Activated CD4-positive, CD25-positive, alpha-beta regulatory T cell treated with anti-CD3 and anti-CD28 coated beads, Interleukin-2, amount 50 U/mL, for 24 hours (primary cell): Measurements from ENCODE around the gene KIF26B.

Experiments
- ATAC-seq, 2 donors: fragments of 150-1000 bp; cut with Tn5 transposase; one replicate each; pipeline ENCODE4 v1.10.0; 2021; ENCODE audit warnings: mild to moderate bottlenecking in 1 of 2, moderate library complexity in 1 of 2

Gene KIF26B

DNA sequence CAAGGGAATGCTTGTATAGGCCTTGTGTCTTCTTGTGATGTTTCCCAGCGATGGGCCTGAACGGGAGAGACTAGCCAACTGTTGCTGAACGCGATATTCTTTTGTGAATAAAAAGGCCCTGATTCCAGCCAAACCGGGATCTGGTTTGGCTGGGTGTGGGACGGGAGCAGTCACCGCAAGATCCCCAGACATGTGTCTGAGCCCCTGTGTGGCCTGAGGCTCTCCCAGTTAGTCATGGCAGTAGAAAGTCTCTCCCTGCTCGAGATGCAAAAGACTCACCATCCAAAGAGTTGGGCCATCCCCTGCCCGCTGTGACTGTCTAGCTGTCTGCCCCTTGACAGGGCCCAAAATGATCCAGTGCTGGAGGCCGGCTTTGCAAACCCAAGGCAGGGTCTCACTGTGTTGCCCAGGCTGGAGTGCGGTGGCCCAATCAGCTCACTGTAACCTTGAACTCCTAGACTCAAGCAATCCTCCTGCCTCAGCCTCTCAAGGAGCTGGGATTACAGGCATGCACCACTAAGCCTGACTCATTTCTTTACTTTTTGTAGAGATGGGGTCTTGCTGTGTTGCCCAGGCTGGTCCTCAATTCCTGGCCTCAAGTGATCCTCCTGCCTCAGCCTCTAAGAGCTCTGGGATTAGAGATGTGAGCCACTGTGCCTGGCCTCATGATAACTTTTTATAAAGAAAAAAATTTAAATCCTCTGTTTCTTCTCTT is 56.4 kb downstream of the KIF26B start:
- ATAC-seq = no peak

DNA sequence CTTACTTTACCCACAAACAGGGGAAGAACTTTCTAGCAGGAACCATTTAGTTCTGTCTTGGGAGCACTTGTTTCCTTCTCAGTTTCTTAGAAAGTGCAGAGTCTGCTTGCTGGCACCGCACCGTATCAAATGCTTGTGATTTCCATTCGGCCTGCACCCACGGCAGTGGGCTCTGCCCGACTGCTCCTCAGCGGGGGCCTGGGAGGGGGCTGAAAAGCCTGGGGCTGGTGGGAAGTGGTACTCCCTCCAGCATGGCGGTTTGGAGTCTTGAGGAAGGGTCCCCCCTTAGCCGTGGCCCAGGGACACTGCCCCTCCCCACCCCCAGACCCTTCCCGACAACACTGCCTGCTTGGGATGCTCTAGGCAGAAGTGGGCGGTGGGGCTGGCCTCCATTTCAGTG is 57.0 kb downstream of the KIF26B start:
- ATAC-seq = no peak

DNA sequence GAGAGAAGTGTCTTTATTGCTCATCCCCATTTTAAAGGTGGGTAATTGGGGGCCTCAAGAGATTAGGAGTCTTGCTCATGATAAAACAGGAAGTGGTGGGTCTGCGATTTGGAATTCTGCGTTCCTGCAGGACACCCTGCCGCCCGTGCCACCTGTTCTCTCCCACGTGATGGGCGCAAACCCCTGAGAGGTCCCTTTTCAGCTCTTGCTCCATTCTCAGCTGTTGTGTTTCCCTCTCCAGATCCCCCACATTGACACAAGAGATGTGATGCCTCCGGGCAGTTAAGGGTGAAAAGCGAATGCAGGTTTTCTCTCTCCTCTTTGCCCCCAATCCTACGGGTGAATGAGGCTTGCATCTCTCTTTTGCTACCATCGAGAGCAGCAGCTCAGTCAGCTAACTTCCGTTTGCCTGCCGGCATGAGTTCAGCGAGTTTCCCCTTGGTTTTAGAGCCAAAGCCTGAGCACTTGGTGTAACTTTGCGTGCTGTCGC is 57.5 kb downstream of the KIF26B start:
- ATAC-seq = no peak

DNA sequence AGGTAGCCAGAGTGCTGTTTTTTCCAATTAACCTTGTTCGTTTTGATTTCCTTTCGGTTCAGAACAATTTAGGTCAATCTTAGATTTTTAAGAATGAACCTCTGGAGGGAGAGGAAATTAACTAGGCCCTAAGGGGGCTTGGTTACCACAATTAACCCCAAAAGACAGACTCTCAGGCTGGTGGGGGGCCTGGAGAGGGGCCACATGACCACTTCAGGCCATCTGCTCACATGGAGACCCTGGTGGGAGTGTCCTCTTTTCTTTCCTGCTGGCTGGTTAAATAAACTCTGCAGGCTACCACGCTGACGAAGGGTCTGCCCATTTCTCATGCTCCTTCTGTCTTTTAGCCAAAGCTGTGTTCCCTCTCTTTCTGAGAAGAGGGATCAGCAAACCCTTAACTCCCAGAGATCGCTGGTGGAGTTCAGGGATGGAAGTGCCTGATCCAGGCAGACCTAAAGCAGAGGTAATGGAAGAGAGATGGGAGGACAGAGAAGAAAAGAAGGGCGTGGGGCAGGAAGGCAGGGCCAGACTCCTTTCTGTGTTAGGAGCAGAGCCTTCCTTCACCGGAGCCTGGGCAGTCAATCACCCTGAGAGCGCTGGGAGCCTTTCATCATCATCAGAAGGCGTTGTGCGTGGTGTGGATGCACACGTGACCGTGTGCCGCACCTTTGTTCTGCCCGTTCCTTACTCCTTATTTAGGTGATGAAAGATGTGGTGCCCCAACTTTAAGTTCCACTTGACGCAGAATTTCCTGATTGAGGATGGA is 58.5 kb downstream of the KIF26B start:
- no peak for ATAC-seq

DNA sequence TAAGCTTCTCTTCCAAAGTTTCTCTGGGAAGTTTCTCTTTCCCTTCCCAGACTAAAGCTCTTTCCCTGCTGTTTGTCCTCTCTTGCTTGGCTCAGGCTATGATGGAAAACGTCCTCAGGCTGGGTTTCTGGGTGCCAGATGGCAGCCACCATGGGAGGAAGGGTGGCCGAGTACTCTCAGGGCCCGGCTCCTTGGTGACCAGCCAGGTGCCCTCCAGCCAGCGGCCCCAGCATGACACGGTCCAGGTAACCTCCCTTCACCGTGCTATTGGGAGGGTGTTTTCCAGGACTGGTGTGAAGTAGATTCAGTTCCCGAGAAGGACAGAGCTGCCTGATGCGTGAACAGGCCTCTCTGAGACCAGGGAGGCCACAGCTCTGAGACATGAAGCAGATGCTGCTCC is 60.3 kb downstream of the KIF26B start:
- no peak for ATAC-seq

DNA sequence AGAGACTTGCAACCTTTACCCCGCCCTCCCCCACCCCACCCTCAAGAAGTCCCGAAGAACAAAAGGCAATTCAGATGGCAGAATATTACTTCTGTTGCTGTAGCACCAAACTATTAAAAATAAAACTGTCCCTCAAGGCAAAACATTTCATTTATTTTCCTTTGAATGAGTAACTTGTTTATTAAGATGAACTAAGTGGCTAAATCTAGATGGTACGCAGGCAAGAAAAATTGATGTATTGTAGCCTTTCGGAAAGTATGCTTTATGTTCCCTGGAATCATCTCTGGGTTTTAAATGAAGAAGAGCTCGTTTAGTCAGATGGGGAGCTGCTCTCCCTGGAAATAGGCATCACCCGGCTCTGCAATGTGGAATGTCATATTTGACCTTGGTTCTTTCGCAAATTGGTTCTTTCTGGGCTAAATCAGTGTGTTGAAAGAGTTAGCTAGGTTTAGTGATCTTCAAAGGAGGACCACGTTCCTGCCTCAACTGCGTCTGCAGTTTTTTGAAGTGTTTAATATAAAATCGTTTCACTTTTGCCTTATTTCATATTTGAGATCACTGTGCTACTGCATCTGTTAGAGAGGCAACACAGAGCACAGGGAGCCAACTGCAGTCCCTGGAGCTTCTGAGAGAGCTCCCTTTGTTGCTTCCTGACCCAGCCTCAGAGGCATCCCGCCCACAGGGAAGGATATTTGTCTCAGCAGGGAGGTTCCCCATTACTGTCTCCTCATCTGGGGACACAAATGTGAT is 61.8 kb downstream of the KIF26B start:
- no peak for ATAC-seq

DNA sequence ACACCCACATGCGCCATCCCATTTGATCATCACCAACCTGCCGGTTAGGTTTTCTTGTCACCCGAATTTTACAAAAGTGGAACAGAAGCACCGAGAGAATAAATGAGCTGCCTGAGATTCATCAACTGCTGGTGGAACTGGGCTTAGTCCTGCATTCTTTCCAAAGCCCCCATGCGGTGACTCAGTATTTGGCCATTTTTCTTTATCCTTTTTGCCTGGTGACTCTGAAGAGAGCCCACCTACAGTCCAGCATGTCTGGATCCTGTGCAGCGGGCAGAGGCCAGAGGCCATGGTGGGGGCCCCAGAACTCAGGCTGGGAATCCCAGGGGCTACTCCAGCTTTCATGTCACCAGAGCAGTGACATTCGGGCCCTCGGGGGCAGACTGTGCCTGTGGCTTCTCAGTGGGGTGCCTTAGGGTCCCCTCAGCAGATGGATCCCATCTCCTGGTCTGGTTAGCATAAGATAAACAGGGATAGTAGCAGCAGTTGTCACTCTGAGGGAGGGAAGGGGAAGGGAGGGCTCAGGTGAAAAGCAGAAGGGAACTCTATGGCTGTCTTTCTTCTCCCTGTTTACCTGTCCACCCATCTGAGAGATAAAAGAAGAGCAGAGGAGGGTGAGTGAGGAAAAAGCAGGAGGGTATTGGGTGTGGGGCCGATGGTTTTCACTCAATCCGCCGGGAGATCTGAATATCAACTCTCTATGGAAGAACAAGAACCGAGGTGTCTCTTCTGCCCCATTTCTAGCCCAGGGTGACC is 63.2 kb downstream of the KIF26B start:
- no peak for ATAC-seq

DNA sequence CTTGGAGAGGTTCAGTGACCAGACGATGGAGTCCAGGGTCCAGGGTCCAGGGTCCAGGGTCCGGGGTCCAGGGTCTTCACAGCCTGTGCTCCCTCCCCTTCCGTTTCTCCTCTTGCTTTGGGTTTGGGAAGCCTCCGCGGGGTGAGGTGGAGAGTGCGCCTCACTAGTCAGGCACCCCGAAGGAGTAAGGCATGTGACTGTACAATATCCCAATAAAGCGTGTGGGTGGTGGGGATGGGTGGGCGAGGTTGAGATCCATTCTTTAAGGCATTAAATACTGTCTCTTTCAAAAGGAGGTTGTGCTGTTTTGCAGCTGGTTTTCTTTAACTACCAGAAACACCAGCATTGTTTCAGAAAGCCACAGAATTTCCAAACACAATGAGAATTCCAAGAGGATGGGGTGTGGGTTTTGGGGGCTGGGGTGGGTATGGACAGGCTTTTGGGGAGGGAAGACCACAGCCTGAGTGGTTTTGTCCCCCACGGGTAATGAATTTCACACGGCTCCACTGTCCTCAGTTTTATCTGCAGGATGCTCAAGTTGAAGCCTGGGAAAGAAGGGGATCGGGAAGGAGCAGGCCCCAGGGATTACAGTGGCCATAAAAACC is 65.7 kb downstream of the KIF26B start:
- ATAC-seq = no peak

DNA sequence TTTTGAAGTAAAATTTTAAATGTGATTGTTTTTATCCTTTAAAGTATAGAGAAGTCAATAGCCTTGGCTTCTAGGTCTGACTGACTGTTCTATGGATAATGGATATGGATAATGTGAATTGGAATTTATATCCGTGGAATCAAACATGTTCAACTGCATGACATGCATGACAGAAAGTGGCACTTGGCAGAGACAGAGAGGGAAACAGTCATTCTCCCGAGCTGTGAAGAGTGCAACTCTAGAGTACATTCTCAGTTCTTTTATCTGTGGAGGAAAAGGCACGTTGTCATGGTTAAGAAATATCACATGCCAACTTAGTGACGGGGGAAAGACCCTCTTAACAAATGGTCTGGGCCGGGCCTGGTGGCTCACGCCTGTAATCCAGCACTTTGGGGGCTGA is 67.0 kb downstream of the KIF26B start:
- ATAC-seq = no peak

DNA sequence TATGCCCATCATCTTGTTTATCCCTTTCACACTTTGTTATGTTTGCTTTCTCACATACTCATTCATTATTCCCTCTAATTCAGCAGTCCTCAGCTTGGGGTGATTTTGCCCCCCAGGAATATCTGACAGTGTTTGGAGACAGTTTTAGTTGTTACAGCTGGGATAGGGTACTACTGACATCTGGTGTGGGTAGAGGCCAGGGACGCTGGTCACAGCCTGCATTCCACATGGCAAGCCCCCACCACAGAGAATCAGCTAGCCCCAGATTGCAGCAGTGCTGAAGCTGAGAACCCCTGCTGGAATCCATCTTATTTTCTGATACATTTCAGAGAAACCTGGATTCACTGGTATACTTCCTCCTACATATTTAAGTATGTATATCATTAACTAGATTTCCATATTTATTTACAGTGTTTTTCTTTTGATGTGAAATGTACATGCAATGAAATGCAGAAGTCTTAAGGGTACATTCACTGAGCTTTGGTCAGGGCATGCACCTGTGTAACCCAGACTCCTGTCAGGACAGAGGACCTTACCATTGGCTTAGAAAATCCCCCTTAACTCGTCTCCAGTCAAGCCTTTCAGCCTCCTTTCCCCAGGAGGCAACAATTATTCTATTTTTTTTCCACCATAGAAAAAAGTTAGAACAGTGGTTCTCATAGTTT is 68.3 kb downstream of the KIF26B start:
- ATAC-seq = no peak

DNA sequence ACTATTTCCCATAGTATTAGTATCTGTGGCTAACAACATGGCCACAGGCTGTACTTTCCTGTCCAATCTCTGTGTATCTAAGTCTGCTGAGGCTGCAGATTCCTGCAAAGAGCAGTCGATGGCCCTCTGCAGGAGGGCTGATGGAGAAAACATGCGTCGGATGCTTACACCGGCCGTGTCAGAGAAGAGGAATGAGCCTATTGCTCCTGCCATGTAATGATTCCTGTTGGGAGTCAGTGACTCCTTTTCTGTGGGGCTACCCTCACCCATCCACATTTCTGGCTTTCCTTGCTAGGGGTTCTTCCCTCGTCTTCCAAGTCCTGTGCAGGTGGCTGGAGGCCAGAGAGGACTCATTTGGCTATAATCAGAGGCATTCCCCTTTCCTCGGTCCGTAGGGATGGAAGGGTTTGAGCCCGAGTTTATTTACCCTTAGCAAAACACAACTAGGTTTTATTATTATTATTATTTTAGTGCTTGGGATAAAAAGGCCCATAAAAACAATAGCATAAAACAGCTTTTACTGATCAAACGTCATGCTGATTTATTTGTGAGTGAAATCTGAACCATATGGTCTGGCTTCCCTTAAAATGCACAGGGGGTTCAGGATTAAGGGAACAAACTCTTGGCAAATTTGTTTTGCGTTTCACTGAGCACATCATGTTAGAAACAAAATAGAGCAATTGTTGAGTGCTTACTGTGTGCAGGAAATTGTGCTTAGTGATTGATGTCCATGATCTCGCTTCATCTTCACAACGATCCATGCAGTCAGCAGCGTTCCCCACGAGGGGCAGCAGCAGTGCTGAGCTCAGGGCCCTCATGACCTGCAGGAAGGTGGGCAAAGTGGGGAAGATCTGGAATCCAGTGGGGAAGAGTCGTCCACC is 70.8 kb downstream of the KIF26B start:
- ATAC-seq = no peak

DNA sequence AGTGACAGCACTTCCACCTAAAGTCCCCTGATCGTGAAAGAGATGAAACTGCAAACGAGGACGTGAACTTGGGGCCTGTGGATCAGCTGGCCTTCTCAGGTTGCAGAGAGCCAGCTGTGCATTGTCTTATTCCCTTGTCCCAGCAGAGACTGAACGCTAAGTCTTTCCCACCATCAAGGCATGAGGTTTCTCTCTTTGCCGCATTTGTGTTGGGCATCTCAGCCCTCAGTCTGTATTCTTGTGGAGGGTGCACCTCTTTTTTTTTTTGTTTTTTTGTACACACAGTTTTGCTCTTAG is 71.4 kb downstream of the KIF26B start:
- no peak for ATAC-seq

DNA sequence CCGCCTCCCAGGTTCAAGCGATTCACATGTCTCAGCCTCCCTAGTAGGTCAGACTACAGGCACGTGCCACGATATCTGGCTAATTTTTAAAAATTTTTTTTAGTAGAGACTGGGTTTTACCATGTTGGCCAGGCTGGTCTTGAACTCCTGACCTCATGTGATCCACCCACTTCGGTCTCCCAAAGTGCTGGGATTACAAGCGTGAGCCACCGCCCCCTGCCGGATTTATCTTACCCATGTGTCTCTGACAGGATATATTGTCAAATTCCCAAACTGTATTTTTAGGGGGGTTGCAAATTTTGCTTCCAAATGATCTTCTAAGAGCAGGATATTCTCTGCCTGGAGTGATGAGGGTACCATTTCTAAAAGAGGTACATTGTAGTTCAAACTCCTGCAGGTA is 74.3 kb downstream of the KIF26B start:
- ATAC-seq = no peak

DNA sequence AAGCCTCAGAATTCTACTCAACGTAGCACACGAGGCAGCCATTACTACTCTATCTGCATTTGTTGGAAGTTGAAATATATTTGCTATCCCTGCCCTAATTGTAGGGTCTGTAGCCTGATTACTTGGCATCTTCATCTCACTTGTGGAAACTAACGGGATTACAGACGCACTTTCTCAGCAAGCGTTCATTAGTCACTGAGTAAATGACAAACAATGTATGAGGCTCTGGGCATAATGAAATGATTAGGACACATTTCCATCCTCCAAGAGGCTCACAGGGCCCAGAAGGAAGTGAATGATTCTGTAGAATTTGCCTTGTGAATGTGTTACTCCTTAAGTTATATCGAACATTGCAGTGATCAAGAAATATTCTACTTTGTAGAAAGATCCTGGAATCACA is 78.1 kb downstream of the KIF26B start:
- ATAC-seq = no peak

DNA sequence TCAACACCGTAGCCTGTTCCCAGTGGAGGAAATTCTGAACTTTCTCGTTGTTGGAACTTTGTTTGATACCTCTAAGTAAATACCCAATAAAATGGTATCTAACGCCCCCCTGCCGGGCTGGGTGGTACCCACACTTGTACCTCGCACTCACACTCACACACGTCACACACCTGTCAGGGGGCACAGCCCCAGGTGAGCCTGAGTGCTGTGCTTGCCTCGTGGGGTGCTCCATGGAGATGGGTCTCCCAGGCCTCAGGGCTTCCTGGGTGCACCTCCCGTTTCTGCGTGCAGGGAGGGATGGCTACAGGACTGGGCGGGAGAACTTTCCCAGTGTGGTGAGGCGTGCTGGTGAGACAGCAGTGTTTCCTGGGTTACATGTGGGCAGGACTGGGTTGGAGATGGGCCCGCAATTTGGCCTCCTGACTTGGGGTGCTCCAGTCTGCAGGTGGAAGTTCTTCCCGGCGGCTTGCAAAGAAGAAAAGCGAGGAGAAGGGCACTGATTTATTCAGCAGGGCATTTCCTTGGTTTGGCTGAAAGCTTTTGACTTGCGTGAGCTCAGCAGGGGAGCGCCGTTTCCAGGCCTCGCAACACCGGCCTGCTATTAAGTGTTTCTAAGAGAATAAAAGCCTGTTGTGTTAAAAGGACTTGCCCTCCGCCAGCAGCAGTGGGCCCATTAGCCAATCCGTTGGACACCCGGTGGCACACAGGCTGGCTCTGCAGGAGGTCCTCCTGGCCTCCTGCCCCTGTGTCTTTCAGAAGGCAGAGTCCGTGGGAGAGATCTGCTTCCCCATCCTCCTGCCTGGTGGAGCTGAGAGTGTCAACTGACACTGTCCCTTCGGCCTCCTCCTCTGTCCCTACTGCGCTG is 79.7 kb downstream of the KIF26B start:
- no peak for ATAC-seq

DNA sequence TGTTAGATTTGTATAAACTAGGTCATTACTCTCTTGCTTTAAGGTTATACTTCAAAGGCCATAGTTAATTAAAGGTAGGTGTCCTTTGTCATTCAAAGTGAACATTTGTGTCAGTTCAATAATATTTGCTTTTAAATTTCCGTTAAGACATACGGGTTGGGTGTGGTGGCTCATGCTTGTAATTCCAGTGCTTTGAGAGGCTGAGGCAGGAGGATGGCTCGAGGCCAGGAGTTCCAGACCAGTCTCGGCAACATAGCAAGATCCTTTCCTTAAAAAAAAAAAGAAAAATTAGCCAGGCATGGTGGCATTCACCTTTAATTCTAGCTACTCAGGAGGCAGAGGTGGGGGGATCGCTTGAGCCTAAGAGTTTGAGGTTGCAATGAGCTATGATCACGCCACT is 80.4 kb downstream of the KIF26B start:
- no peak for ATAC-seq

DNA sequence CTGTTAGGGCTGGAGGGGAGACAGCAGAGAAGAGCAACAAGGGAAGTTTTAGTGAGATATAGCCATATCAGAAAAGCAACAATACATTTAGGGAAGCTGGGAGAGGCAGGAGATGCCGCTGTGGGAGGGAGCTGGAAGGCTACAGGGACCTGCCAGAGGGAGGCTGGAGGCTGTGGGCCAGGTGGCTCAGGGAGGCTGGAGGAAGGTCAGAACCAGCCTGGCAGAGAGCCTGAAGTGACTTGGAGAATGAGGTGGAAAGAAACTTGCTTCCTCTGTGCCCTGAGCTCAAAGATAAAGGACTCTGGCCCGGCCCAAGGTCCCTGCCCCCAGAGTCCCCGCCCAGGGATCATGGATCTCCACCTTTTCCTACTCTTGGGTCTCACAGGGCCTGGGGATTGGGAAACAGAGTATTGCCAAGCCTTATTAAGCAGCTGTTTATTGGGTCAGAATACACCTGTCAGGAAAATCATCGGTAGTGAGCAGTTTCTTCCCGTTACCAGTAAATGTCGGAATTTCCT is 85.9 kb downstream of the KIF26B start:
- ATAC-seq = no peak

DNA sequence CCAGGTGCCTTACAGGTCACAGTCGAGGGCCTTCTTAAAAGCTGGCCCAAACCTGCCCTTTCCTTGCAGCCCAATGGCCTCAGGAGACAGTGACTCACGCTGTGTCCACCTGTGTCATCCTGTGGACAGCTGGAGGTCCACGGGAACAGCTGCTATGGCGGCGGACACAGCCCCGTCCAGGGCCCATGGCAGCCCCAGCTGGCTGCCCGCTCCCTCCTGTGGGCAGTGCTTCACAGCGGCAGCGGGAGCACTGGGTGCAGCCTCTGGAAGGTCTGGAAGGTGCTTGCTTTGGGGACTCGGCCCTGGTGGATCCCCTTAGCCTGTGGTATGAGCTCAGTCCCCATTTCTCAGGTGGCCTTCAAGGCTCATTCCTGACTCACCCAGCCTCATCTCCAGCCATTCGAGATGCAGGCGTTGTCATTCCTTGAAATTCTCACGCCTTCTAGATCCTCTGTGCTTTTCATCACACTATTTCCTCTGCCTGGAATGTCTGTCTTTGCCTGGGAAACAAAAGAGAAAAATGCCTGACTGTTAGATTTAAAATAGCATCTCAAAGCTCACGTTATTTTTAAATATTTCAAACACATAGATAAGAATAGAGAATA is 86.8 kb downstream of the KIF26B start:
- ATAC-seq = no peak

DNA sequence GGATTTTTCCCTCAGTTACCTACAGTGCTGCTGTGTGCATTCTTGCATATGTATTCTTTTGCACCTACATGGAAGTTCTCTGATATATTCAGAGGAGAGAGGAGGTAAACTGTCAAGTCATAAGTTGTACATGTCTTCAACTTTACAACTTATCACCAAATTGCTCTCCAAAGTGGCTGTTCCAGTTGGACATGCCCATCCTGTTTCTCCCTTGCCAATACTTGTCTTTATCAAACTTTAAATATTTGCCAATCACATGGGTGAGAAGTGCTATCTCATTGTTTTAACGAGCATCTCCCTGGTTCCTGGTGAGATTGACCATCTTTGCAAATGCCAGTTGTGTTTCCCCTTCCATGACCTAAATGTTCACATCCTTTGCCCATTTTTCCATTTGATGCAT is 88.2 kb downstream of the KIF26B start:
- no peak for ATAC-seq
